ENCODE measurements around the gene R3HDM2.

The R3HDM2 gene

DNA sequence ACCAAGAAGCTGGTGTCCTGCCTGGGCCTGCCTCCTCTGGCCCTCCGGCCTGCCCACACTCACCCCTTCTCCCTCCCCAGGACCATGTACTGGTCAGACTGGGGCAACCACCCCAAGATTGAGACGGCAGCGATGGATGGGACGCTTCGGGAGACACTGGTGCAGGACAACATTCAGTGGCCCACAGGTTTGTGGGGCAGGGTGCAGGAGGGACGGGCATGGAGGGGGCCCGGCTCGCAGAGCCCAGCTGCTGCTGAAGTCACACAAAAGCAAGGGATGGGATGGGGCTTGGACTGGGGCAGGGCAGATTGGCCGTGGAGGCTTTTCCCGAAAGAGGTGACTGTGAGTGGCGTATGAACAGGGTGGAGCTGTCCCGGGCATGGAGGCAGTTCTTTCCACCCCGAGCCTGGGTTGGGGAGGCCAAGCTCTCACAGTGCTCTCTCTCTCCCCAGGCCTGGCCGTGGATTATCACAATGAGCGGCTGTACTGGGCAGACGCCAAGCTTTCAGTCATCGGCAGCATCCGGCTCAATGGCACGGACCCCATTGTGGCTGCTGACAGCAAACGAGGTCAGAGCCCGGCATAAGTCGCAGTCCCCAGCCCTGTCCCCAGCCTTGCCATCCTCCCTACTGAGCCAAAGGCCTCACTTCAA is 222.1 kb downstream of the R3HDM2 start:
- Histone ChIP-seq H3K4me3 (ENCODE audit: low read length, poor library complexity, severe bottlenecking) (no peak overlapping the region), H2AFZ (ENCODE audit: low read length) (no peak overlapping the region), H3F3A (ENCODE audit: low read depth) (no peaks in the 10 kb centered on the region), H3K4me1 (ENCODE audit: insufficient read depth, low read length, poor library complexity, severe bottlenecking) (peaks cover 4% of the 10 kb centered on the region), H3K9ac (ENCODE audit: low read depth, low read length, poor library complexity, severe bottlenecking) (no peak overlapping the region), H3K27me3 (ENCODE audit: insufficient read depth, low read length, poor library complexity, severe bottlenecking) (no peaks in the 10 kb centered on the region), H3K9me2 (replicated peaks; ENCODE audit: low read depth, low read length) (no peaks in the 10 kb centered on the region), H3K79me2 (ENCODE audit: insufficient read depth, low read length) (no peaks in the 10 kb centered on the region), H3K9me3 (ENCODE audit: insufficient read depth, low read depth, low read length) (no peaks in the 10 kb centered on the region), H3K36me3 (ENCODE audit: insufficient read depth, low read length) (no peaks in the 10 kb centered on the region), H4K20me1 (ENCODE audit: insufficient read depth, low read length, poor library complexity, severe bottlenecking) (no peaks in the 10 kb centered on the region), H3K4me2 (ENCODE audit: low read depth, low read length, poor library complexity, severe bottlenecking) (no peak overlapping the region)
- no peak for TF ChIP-seq EZH2phosphoT487 (IDR thresholded peaks at IDR 0.05; ENCODE audit: borderline replicate concordance)
- TF ChIP-seq, protein P1, sequence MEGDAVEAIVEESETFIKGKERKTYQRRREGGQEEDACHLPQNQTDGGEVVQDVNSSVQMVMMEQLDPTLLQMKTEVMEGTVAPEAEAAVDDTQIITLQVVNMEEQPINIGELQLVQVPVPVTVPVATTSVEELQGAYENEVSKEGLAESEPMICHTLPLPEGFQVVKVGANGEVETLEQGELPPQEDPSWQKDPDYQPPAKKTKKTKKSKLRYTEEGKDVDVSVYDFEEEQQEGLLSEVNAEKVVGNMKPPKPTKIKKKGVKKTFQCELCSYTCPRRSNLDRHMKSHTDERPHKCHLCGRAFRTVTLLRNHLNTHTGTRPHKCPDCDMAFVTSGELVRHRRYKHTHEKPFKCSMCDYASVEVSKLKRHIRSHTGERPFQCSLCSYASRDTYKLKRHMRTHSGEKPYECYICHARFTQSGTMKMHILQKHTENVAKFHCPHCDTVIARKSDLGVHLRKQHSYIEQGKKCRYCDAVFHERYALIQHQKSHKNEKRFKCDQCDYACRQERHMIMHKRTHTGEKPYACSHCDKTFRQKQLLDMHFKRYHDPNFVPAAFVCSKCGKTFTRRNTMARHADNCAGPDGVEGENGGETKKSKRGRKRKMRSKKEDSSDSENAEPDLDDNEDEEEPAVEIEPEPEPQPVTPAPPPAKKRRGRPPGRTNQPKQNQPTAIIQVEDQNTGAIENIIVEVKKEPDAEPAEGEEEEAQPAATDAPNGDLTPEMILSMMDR (conservative IDR thresholded peaks at IDR 0.05; ENCODE audit: low read length): no peak

DNA sequence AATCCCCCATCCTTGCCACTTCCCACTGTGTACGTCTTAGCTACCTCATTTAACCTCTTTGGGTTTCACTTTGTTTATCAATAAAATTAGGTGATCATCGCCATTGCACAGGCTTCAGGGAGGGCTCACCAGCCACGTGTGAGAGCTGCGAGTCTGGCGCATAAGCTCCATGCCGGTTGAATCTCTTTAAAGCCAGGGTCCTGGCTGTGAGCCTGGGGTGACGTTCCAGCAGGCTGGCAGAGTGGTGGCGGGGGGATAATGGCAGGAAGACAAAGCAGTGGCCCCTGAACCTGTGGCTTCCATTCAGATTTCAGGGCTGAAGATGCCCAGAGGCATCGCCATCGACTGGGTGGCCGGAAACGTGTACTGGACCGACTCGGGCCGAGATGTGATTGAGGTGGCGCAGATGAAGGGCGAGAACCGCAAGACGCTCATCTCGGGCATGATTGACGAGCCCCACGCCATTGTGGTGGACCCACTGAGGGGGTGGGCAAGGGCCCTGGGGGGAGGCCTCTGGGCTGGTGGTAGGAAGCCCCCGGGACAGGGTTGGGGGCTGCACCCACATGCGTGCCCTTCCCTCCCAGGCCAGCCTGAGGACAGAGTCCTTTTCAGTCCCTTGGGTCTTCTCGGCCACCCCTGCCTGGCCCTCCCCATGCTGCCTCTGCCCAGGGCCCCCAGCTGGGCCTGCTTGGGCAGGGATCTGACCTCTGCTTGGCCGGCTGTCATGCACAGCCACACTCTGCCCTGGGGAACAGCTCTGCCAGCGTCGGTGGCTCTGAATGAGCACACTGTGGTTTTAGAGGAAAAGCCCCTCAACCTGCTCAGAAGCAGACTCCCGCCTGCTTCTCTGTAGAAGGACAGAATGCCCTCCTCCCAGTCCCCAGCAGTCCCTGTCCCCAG is 222.9 kb downstream of the R3HDM2 start:
- Histone ChIP-seq H3K9me2 (replicated peaks; ENCODE audit: low read depth, low read length) (no peaks in the 10 kb centered on the region), H3K9me3 (ENCODE audit: insufficient read depth, low read depth, low read length) (no peaks in the 10 kb centered on the region), H3K4me1 (ENCODE audit: insufficient read depth, low read length, poor library complexity, severe bottlenecking) (no peaks in the 10 kb centered on the region), H3K9ac (ENCODE audit: low read depth, low read length, poor library complexity, severe bottlenecking) (no peak overlapping the region), H3K4me3 (ENCODE audit: low read length, poor library complexity, severe bottlenecking) (no peak overlapping the region), H3K27me3 (ENCODE audit: insufficient read depth, low read length, poor library complexity, severe bottlenecking) (no peaks in the 10 kb centered on the region), H3K79me2 (ENCODE audit: insufficient read depth, low read length) (no peaks in the 10 kb centered on the region), H2AFZ (ENCODE audit: low read length) (no peak overlapping the region), H3F3A (ENCODE audit: low read depth) (no peaks in the 10 kb centered on the region), H3K36me3 (ENCODE audit: insufficient read depth, low read length) (no peaks in the 10 kb centered on the region), H4K20me1 (ENCODE audit: insufficient read depth, low read length, poor library complexity, severe bottlenecking) (no peaks in the 10 kb centered on the region), H3K4me2 (ENCODE audit: low read depth, low read length, poor library complexity, severe bottlenecking) (no peak overlapping the region)
- TF ChIP-seq, protein P1 (conservative IDR thresholded peaks at IDR 0.05; ENCODE audit: low read length): no peak
- TF ChIP-seq EZH2phosphoT487 (IDR thresholded peaks at IDR 0.05; ENCODE audit: borderline replicate concordance): no peak

DNA sequence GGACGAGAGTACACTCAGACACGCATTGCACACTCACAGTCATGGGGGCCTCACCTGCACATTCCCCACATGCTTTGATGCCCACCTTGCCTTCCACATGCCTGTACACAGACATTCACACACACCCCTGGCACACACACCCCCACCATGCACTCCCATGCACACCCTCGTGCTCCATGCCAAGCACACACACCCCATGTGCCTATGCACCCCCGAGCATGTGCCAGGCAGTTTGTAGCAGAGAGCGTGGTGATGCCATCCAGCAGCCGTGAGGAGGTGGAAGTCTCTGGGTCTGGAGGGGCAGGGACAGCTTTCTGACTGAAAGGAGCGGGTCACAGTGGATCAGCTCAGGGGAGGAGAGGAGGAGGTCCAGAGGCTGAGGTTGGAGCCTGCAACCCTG is 224.9 kb downstream of the R3HDM2 start:
- Histone ChIP-seq H3K9ac (ENCODE audit: low read depth, low read length, poor library complexity, severe bottlenecking) (no peak overlapping the region), H3K4me1 (ENCODE audit: insufficient read depth, low read length, poor library complexity, severe bottlenecking) (no peaks in the 10 kb centered on the region), H3K4me3 (ENCODE audit: low read length, poor library complexity, severe bottlenecking) (no peak overlapping the region), H3F3A (ENCODE audit: low read depth) (no peaks in the 10 kb centered on the region), H3K79me2 (ENCODE audit: insufficient read depth, low read length) (no peaks in the 10 kb centered on the region), H3K4me2 (ENCODE audit: low read depth, low read length, poor library complexity, severe bottlenecking) (no peak overlapping the region), H3K9me2 (replicated peaks; ENCODE audit: low read depth, low read length) (no peaks in the 10 kb centered on the region), H3K9me3 (ENCODE audit: insufficient read depth, low read depth, low read length) (no peaks in the 10 kb centered on the region), H2AFZ (ENCODE audit: low read length) (no peak overlapping the region), H3K36me3 (ENCODE audit: insufficient read depth, low read length) (no peaks in the 10 kb centered on the region), H3K27me3 (ENCODE audit: insufficient read depth, low read length, poor library complexity, severe bottlenecking) (no peaks in the 10 kb centered on the region), H4K20me1 (ENCODE audit: insufficient read depth, low read length, poor library complexity, severe bottlenecking) (no peaks in the 10 kb centered on the region)
- no peak for TF ChIP-seq EZH2phosphoT487 (IDR thresholded peaks at IDR 0.05; ENCODE audit: borderline replicate concordance)
- TF ChIP-seq, protein P1 (conservative IDR thresholded peaks at IDR 0.05; ENCODE audit: low read length): no peak
